Upper lobe of left lung (tissue), 4 donors: ENCODE measurements around the gene ZNF229.
"Not testable (repeated sequence)": the region's sequence is repeated elsewhere in the genome, so short reads cannot be mapped to it uniquely, and the experiment has no call there.

Experiments
- EP300 ChIP-seq, 4 donors: sonication (generic); formaldehyde crosslinking; IDR thresholded peaks; one replicate each; pipeline ENCODE4 v1.5.1; 2017; ENCODE audit warnings: antibody characterized with exemption in 4 of 4, control low read depth in 2 of 4
- POLR2A ChIP-seq, 4 donors: fragments of 450-650 bp; IDR thresholded peaks; one replicate each; pipeline ENCODE4 v1.5.1; 2016 to 2017; ENCODE audit warnings: antibody characterized with exemption in 4 of 4, mild to moderate bottlenecking in 2 of 4
- POLR2AphosphoS5 ChIP-seq, 2 donors: sonication (generic); formaldehyde crosslinking; IDR thresholded peaks; one replicate each; pipeline ENCODE4 v1.5.1; 2017; ENCODE audit warnings: antibody characterized with exemption in 2 of 2
- TF ChIP-seq, protein P1 (sequence below), 6 experiments: fragments of 450-650 bp in 4 of 6; fragments of 200-600 bp in 2 of 6; sonication (generic) in 2 of 6; IDR thresholded peaks; one replicate each; pipeline ENCODE4 v1.5.1; 2016 to 2019; ENCODE audit warnings: antibody characterized with exemption in 6 of 6

- TF ChIP-seq, protein P1, sequence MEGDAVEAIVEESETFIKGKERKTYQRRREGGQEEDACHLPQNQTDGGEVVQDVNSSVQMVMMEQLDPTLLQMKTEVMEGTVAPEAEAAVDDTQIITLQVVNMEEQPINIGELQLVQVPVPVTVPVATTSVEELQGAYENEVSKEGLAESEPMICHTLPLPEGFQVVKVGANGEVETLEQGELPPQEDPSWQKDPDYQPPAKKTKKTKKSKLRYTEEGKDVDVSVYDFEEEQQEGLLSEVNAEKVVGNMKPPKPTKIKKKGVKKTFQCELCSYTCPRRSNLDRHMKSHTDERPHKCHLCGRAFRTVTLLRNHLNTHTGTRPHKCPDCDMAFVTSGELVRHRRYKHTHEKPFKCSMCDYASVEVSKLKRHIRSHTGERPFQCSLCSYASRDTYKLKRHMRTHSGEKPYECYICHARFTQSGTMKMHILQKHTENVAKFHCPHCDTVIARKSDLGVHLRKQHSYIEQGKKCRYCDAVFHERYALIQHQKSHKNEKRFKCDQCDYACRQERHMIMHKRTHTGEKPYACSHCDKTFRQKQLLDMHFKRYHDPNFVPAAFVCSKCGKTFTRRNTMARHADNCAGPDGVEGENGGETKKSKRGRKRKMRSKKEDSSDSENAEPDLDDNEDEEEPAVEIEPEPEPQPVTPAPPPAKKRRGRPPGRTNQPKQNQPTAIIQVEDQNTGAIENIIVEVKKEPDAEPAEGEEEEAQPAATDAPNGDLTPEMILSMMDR (IDR thresholded peaks at IDR 0.05) = not testable (repeated sequence)
- TF ChIP-seq POLR2A, POLR2AphosphoS5, EP300 (IDR thresholded peaks at IDR 0.05): not testable (repeated sequence)
Observed at GRCh38 chr19:44462600-44463286, 14.5 kb upstream of the ZNF229 start.
